Loucy (cell line): ENCODE measurements around the gene ADO.

Source experiments
- H2AFZ ChIP-seq: fragments of 200-600 bp; sonication (generic); 2 replicates; pipeline ENCODE4 v1.6.0; 2016; ENCODE audit warnings: antibody characterized with exemption, mild to moderate bottlenecking, low read length, moderate library complexity
- H3F3A ChIP-seq: fragments of 200-600 bp; 2 replicates; pipeline ENCODE4 v1.6.0; 2016; ENCODE audit warnings: antibody characterized with exemption, low read depth, mild to moderate bottlenecking
- H3K27me3 ChIP-seq: fragments of 200-600 bp; sonication (generic); 2 replicates; pipeline ENCODE4 v1.6.1; 2014; ENCODE audit warnings: low read length, mild to moderate bottlenecking; ENCODE audit not compliant: insufficient read depth, poor library complexity, severe bottlenecking
- H3K36me3 ChIP-seq: fragments of 200-600 bp; sonication (generic); 2 replicates; pipeline ENCODE4 v1.6.1; 2016; ENCODE audit warnings: low read length; ENCODE audit not compliant: insufficient read depth
- H3K4me1 ChIP-seq: fragments of 200-600 bp; sonication (generic); 2 replicates; pipeline ENCODE4 v1.5.1; 2014; ENCODE audit warnings: low read length, mild to moderate bottlenecking; ENCODE audit not compliant: insufficient read depth, poor library complexity, severe bottlenecking
- H3K4me2 ChIP-seq: fragments of 200-600 bp; sonication (generic); 2 replicates; pipeline ENCODE4 v1.6.0; 2014; ENCODE audit warnings: antibody characterized with exemption, low read length, low read depth, mild to moderate bottlenecking; ENCODE audit not compliant: poor library complexity, severe bottlenecking
- H3K4me3 ChIP-seq: fragments of 200-600 bp; sonication (generic); 2 replicates; pipeline ENCODE4 v1.5.1; 2014; ENCODE audit warnings: low read length, mild to moderate bottlenecking, mixed read lengths; ENCODE audit not compliant: poor library complexity, severe bottlenecking
- H3K79me2 ChIP-seq: fragments of 200-600 bp; sonication (generic); 2 replicates; pipeline ENCODE4 v1.6.1; 2014; ENCODE audit warnings: low read length; ENCODE audit not compliant: insufficient read depth
- H3K9ac ChIP-seq: fragments of 200-600 bp; sonication (generic); 2 replicates; pipeline ENCODE4 v1.6.0; 2014; ENCODE audit warnings: mild to moderate bottlenecking, low read depth, low read length, moderate library complexity; ENCODE audit not compliant: poor library complexity, severe bottlenecking
- H3K9me2 ChIP-seq: fragments of 200-600 bp; sonication (generic); replicated peaks from 2 replicates; pipeline ENCODE4 v1.6.1; 2016; ENCODE audit warnings: low read depth, low read length, mixed read lengths
- H3K9me3 ChIP-seq: fragments of 200-600 bp; sonication (generic); 2 replicates; pipeline ENCODE4 v1.6.1; 2014; ENCODE audit warnings: mild to moderate bottlenecking, antibody characterized with exemption, low read length, low read depth; ENCODE audit not compliant: insufficient read depth
- H4K20me1 ChIP-seq: fragments of 200-600 bp; sonication (generic); 2 replicates; pipeline ENCODE4 v1.6.0; 2014; ENCODE audit warnings: antibody characterized with exemption, low read length, mild to moderate bottlenecking; ENCODE audit not compliant: insufficient read depth, poor library complexity, severe bottlenecking
- EZH2phosphoT487 ChIP-seq: fragments of 200-600 bp; IDR thresholded peaks from 2 replicates; pipeline ENCODE4 v1.6.1; 2018; ENCODE audit warnings: antibody characterized with exemption, mild to moderate bottlenecking, moderate library complexity, borderline replicate concordance
- TF ChIP-seq, protein P1 (sequence below): fragments of 200-600 bp; sonication (generic); conservative IDR thresholded peaks from 2 replicates; pipeline ENCODE4 v1.5.1; 2014; ENCODE audit warnings: mild to moderate bottlenecking, antibody characterized with exemption, low read length

Gene ADO

DNA sequence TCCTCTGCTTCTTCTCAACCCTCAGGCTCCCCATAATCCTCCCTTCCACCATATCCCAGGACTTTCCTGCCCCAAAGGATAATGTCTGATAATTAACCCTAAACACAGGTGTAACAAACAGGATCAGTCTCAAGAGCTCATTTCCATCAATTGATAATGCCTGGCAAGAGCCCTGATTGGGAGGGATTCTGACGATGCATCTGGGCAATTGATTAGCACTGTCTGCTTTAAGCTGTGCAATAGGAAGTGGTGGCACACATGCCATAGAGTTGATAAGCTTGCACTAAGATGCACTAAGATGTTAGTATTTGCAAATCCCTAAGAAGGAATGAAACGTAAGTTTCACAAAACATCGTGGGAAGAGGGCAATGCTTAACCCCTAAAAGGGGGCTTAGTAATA is 39.1 kb downstream of the ADO start:
- Histone ChIP-seq H4K20me1 (no peaks in the 10 kb centered on the region), H3K9me2 (no peaks in the 10 kb centered on the region), H2AFZ (no peak overlapping the region), H3K79me2 (no peaks in the 10 kb centered on the region), H3K9ac (no peak overlapping the region), H3K27me3 (no peaks in the 10 kb centered on the region), H3K4me2 (no peak overlapping the region), H3K9me3 (no peaks in the 10 kb centered on the region), H3F3A (no peaks in the 10 kb centered on the region), H3K36me3 (no peaks in the 10 kb centered on the region), H3K4me1 (no peaks in the 10 kb centered on the region), H3K4me3 (no peak overlapping the region)
- TF ChIP-seq, protein P1, sequence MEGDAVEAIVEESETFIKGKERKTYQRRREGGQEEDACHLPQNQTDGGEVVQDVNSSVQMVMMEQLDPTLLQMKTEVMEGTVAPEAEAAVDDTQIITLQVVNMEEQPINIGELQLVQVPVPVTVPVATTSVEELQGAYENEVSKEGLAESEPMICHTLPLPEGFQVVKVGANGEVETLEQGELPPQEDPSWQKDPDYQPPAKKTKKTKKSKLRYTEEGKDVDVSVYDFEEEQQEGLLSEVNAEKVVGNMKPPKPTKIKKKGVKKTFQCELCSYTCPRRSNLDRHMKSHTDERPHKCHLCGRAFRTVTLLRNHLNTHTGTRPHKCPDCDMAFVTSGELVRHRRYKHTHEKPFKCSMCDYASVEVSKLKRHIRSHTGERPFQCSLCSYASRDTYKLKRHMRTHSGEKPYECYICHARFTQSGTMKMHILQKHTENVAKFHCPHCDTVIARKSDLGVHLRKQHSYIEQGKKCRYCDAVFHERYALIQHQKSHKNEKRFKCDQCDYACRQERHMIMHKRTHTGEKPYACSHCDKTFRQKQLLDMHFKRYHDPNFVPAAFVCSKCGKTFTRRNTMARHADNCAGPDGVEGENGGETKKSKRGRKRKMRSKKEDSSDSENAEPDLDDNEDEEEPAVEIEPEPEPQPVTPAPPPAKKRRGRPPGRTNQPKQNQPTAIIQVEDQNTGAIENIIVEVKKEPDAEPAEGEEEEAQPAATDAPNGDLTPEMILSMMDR = no peak
- TF ChIP-seq EZH2phosphoT487 = no peak

- Histone ChIP-seq H3K4me1 (no peaks in the 10 kb centered on the region), H3K9me2 (no peaks in the 10 kb centered on the region), H3K9me3 (no peaks in the 10 kb centered on the region), H3K27me3 (no peaks in the 10 kb centered on the region), H3K9ac (no peak overlapping the region), H3F3A (no peaks in the 10 kb centered on the region), H3K4me3 (no peak overlapping the region), H3K79me2 (no peaks in the 10 kb centered on the region), H3K36me3 (no peaks in the 10 kb centered on the region), H3K4me2 (no peak overlapping the region), H4K20me1 (no peaks in the 10 kb centered on the region), H2AFZ (no peak overlapping the region)
- no peak for TF ChIP-seq EZH2phosphoT487
- TF ChIP-seq, protein P1 = no peak
Observed at GRCh38 chr10:62844280-62845011, 39.9 kb downstream of the ADO start.

- no peak overlapping the region for H3K4me3 ChIP-seq
- no peaks in the 10 kb centered on the region for H3K9me3 ChIP-seq
- TF ChIP-seq EZH2phosphoT487 = no peak
- TF ChIP-seq, protein P1 = no peak
- no peak overlapping the region for H3K4me2 ChIP-seq
- no peaks in the 10 kb centered on the region for H3K9me2 ChIP-seq
- no peaks in the 10 kb centered on the region for H3K36me3 ChIP-seq
- no peak overlapping the region for H2AFZ ChIP-seq
- no peaks in the 10 kb centered on the region for H3F3A ChIP-seq
- H3K9ac ChIP-seq = no peak overlapping the region
- no peaks in the 10 kb centered on the region for H4K20me1 ChIP-seq
- H3K79me2 ChIP-seq = no peaks in the 10 kb centered on the region
- H3K27me3 ChIP-seq = no peaks in the 10 kb centered on the region
- no peaks in the 10 kb centered on the region for H3K4me1 ChIP-seq
Observed at GRCh38 chr10:62847433-62847832, 42.9 kb downstream of the ADO start.
